HCT116 (cell line): ENCODE measurements around the gene GOLGA8B. TPM values are rescaled to one million over a fixed set of nuclear protein-coding genes. Genes with fewer than 3 reads are reported as not detected.

ENCODE experiments used
- ATAC-seq: fragments of 200-7000 bp; cut with Tn5 transposase; 2 replicates; pipeline ENCODE4 v1.9.1; 2020; ENCODE audit warnings: mild to moderate bottlenecking, moderate library complexity
- BruUV-seq: library from RNA; stranded (reverse); fragments of 400-500 nt; replicated peaks from 2 replicates; lab custom pipeline; 2021; lab: Mats Ljungman, UMichigan
- CTCF ChIA-PET: fragments of 300-600 bp; sonication (Branson Sonifier 250); formaldehyde crosslinking; loops from one replicate; lab custom pipeline; 2021; ENCODE audit warnings: antibody characterized with exemption; lab: Charles Lee
- POLR2A ChIA-PET: fragments of 300-600, 350-600 bp; sonication (Branson Sonifier 250); formaldehyde crosslinking; loops from one replicate; lab custom pipeline; 2021; ENCODE audit warnings: antibody characterized with exemption; lab: Charles Lee
- RAD21 ChIA-PET, 2 experiments: fragments of 300-600 bp; sonication (Branson Sonifier 250); formaldehyde crosslinking; loops; one replicate each; lab custom pipeline; 2023; ENCODE audit warnings: low total read pairs in 2 of 2; ENCODE audit not compliant: uncharacterized antibody in 2 of 2, unreplicated experiment in 2 of 2, low non-redundant PET in 1 of 2; lab: Charles Lee
- DNase-seq: peaks from one replicate; pipeline ENCODE4 v3.0.0-alpha.2; 2010; ENCODE audit warnings: low read depth, low spot score
- H2AFZ ChIP-seq: fragments of 200-600 bp; shearing (Covaris generic), sonication (generic); 2 replicates; pipeline ENCODE4 v1.6.1; 2017; ENCODE audit warnings: low read depth, mixed run types, mixed read lengths, antibody characterized with exemption, low read length; ENCODE audit not compliant: poor library complexity, severe bottlenecking
- H3K27ac ChIP-seq: 2 replicates; pipeline ENCODE4 v1.5.1; 2012; ENCODE audit warnings: low read depth, low read length
- H3K27me3 ChIP-seq: fragments of 200-600 bp; sonication (generic); 2 replicates; pipeline ENCODE4 v1.6.1; 2016; ENCODE audit warnings: mixed run types, low read length, mixed read lengths; ENCODE audit not compliant: insufficient read depth
- H3K36me3 ChIP-seq, 2 experiments: fragments of 200-500 bp in 1 of 2; fragments of 200-600 bp in 1 of 2; sonication (Bioruptor generic) in 1 of 2; sonication (generic) in 1 of 2; 2 replicates each; pipeline versions ENCODE4 v1.5.1 to v1.6.1; 2014 to 2016; ENCODE audit warnings: low read length in 2 of 2, inconsistent platforms in 1 of 2, mixed read lengths in 1 of 2, mixed run types in 1 of 2; ENCODE audit not compliant: insufficient read depth in 2 of 2, control insufficient read depth in 1 of 2
- H3K4me1 ChIP-seq, 2 experiments: fragments of 200-600 bp in 1 of 2; sonication (generic) in 1 of 2; 2 replicates each; pipeline versions ENCODE4 v1.5.1 to v1.6.1; 2012 to 2017; ENCODE audit warnings: low read length in 2 of 2, inconsistent platforms in 1 of 2, mild to moderate bottlenecking in 1 of 2, mixed read lengths in 1 of 2, mixed run types in 1 of 2, moderate library complexity in 1 of 2; ENCODE audit not compliant: insufficient read depth in 2 of 2, control insufficient read depth in 1 of 2
- H3K4me2 ChIP-seq: fragments of 200-600 bp; sonication (generic); 2 replicates; pipeline ENCODE4 v1.6.1; 2017; ENCODE audit warnings: mixed run types, low read length, mixed read lengths
- H3K4me3 ChIP-seq, 2 experiments: fragments of 200-600 bp in 1 of 2; sonication (generic) in 1 of 2; replicated peaks in 1 of 2; 2 replicates each; pipeline ENCODE4 v1.5.1; 2011 to 2016; ENCODE audit warnings: low read length in 2 of 2, control low read depth in 1 of 2, low read depth in 1 of 2, mild to moderate bottlenecking in 1 of 2, mixed read lengths in 1 of 2, mixed run types in 1 of 2
- H3K79me2 ChIP-seq: fragments of 200-600 bp; sonication (generic); 2 replicates; pipeline ENCODE4 v1.6.1; 2017; ENCODE audit warnings: mild to moderate bottlenecking, mixed run types, low read length, moderate library complexity, mixed read lengths; ENCODE audit not compliant: insufficient read depth
- H3K9ac ChIP-seq: fragments of 200-600 bp; sonication (generic); 2 replicates; pipeline ENCODE4 v1.6.1; 2016; ENCODE audit warnings: low read length, mixed read lengths
- H3K9me2 ChIP-seq: fragments of 200-600 bp; sonication (generic), shearing (Covaris generic); 2 replicates; pipeline ENCODE4 v1.6.1; 2017; ENCODE audit warnings: mixed run types, mild to moderate bottlenecking, moderate library complexity; ENCODE audit not compliant: insufficient read depth
- H3K9me3 ChIP-seq, 2 experiments: fragments of 200-500 bp in 1 of 2; fragments of 200-600 bp in 1 of 2; sonication (Bioruptor generic) in 1 of 2; sonication (generic) in 1 of 2; 2 replicates each; pipeline ENCODE4 v1.6.1; 2014 to 2017; ENCODE audit warnings: low read length in 2 of 2, mixed read lengths in 2 of 2, inconsistent platforms in 1 of 2, low read depth in 1 of 2, mild to moderate bottlenecking in 1 of 2, mixed run types in 1 of 2, moderate library complexity in 1 of 2; ENCODE audit not compliant: control insufficient read depth in 1 of 2, insufficient read depth in 1 of 2
- H4K20me1 ChIP-seq: fragments of 200-600 bp; sonication (generic), shearing (Covaris generic); 2 replicates; pipeline ENCODE4 v1.6.1; 2017; ENCODE audit warnings: mixed run types, mild to moderate bottlenecking, moderate library complexity; ENCODE audit not compliant: insufficient read depth
- CEBPB ChIP-seq: IDR thresholded peaks from 2 replicates; pipeline ENCODE4 v1.6.1; 2012; ENCODE audit warnings: low read depth
- CTCF ChIP-seq, 3 experiments: fragments of 200-600 bp in 1 of 3; sonication (generic) in 1 of 3; IDR thresholded peaks in 2 of 3; conservative IDR thresholded peaks in 1 of 3; 2 replicates each; pipeline ENCODE4 v1.5.1; 2012 to 2017; ENCODE audit warnings: low read depth in 2 of 3, low read length in 2 of 3, antibody characterized with exemption in 1 of 3, borderline replicate concordance in 1 of 3, control low read depth in 1 of 3, mild to moderate bottlenecking in 1 of 3, mixed read lengths in 1 of 3, mixed run types in 1 of 3, moderate library complexity in 1 of 3; ENCODE audit not compliant: insufficient read depth in 1 of 3
- EGR1 ChIP-seq: IDR thresholded peaks from 2 replicates; pipeline ENCODE4 v1.6.1; 2012; ENCODE audit warnings: low read depth
- ELF1 ChIP-seq: IDR thresholded peaks from 2 replicates; pipeline ENCODE4 v1.6.1; 2012; ENCODE audit warnings: low read depth, borderline replicate concordance
- EZH2 ChIP-seq: fragments of 200-600 bp; sonication (generic); IDR thresholded peaks from 2 replicates; pipeline ENCODE4 v1.6.1; 2017; ENCODE audit warnings: antibody characterized with exemption, mixed run types
- JUND ChIP-seq: IDR thresholded peaks from 2 replicates; pipeline ENCODE4 v1.6.1; 2012
- POLR2A ChIP-seq: IDR thresholded peaks from 2 replicates; pipeline ENCODE4 v1.7.0; 2011; ENCODE audit warnings: borderline replicate concordance; ENCODE audit not compliant: insufficient read depth, insufficient read length; ENCODE audit errors: extremely low read depth
- SRF ChIP-seq: IDR thresholded peaks from 2 replicates; pipeline ENCODE4 v1.6.1; 2012; ENCODE audit warnings: low read depth
- TCF7L2 ChIP-seq: IDR thresholded peaks from 2 replicates; pipeline ENCODE4 v1.7.0; 2011; ENCODE audit warnings: borderline replicate concordance, inconsistent platforms; ENCODE audit not compliant: insufficient read depth, insufficient read length; ENCODE audit errors: extremely low read depth
- YY1 ChIP-seq: IDR thresholded peaks from 2 replicates; pipeline ENCODE4 v1.6.1; 2011; ENCODE audit warnings: low read length, low read depth, moderate library complexity, mild to moderate bottlenecking; ENCODE audit not compliant: insufficient replicate concordance; ENCODE audit errors: extremely low read depth
- ZBTB33 ChIP-seq: IDR thresholded peaks from 2 replicates; pipeline ENCODE4 v1.6.1; 2011; ENCODE audit warnings: mild to moderate bottlenecking, low read length, moderate library complexity; ENCODE audit not compliant: insufficient replicate concordance; ENCODE audit errors: extremely low read depth
- intact Hi-C: fragments of 100-400 bp; cut with micrococcal nuclease; formaldehyde crosslinking; loops from 2 replicates; pipeline ENCODE4 v1.10.0; 2022
- total RNA-seq: library from RNA; stranded (reverse); gene quantifications from one replicate; pipeline ENCODE4 v1.2.1, GENCODE V29; 2021; ENCODE audit not compliant: unreplicated experiment
- TF ChIP-seq, protein P1 (sequence below): IDR thresholded peaks from 2 replicates; pipeline ENCODE4 v1.6.1; 2012
- TF ChIP-seq, protein P2 (sequence below): IDR thresholded peaks from 2 replicates; pipeline ENCODE4 v1.6.1; 2012; ENCODE audit warnings: low read depth

GOLGA8B gene
- total RNA-seq, 1 experiment from 2014 or later: 69.9 TPM

- Histone ChIP-seq H3K4me3 (no peak overlapping the region), H3K27ac (no peak overlapping the region), H3K9me2 (no peaks in the 10 kb centered on the region), H3K36me3 (no peaks in the 10 kb centered on the region), H3K79me2 (no peaks in the 10 kb centered on the region), H3K9me3 (no peaks in the 10 kb centered on the region), H3K4me1 (no peaks in the 10 kb centered on the region), H2AFZ (no peak overlapping the region), H3K27me3 (peaks cover 33% of the 10 kb centered on the region), H3K4me2 (no peak overlapping the region), H3K9ac (no peak overlapping the region), H4K20me1 (no peaks in the 10 kb centered on the region)
- TF ChIP-seq, protein P1, sequence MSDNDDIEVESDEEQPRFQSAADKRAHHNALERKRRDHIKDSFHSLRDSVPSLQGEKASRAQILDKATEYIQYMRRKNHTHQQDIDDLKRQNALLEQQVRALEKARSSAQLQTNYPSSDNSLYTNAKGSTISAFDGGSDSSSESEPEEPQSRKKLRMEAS: no peak
- TF ChIP-seq EZH2 (no peak), SRF (no peak), ELF1 (no peak), POLR2A (no peak), JUND (no peak), ZBTB33 (no peak), CEBPB (no peak), CTCF (IDR thresholded peaks at IDR 0.05 in 2 of 3, conservative IDR thresholded peaks at IDR 0.05 in 1 of 3; ENCODE audit: borderline replicate concordance in 1 of 3, insufficient read depth in 1 of 3, low read depth in 2 of 3, low read length in 2 of 3) (no peak), EGR1 (no peak), TCF7L2 (no peak), YY1 (no peak)
- TF ChIP-seq, protein P2, sequence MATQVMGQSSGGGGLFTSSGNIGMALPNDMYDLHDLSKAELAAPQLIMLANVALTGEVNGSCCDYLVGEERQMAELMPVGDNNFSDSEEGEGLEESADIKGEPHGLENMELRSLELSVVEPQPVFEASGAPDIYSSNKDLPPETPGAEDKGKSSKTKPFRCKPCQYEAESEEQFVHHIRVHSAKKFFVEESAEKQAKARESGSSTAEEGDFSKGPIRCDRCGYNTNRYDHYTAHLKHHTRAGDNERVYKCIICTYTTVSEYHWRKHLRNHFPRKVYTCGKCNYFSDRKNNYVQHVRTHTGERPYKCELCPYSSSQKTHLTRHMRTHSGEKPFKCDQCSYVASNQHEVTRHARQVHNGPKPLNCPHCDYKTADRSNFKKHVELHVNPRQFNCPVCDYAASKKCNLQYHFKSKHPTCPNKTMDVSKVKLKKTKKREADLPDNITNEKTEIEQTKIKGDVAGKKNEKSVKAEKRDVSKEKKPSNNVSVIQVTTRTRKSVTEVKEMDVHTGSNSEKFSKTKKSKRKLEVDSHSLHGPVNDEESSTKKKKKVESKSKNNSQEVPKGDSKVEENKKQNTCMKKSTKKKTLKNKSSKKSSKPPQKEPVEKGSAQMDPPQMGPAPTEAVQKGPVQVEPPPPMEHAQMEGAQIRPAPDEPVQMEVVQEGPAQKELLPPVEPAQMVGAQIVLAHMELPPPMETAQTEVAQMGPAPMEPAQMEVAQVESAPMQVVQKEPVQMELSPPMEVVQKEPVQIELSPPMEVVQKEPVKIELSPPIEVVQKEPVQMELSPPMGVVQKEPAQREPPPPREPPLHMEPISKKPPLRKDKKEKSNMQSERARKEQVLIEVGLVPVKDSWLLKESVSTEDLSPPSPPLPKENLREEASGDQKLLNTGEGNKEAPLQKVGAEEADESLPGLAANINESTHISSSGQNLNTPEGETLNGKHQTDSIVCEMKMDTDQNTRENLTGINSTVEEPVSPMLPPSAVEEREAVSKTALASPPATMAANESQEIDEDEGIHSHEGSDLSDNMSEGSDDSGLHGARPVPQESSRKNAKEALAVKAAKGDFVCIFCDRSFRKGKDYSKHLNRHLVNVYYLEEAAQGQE: no peak
- RAD21 ChIA-PET: no interaction called here
- POLR2A ChIA-PET: no interaction called here
- CTCF ChIA-PET: interaction anchor here (1.6 kb wide), 1 partner anchor 10 kb away, joined by 4 read pairs; no protein-coding TSS in a partner anchor
- DNase-seq (no peak), ATAC-seq (no peak)
- intact Hi-C loops: no loop called here
- BruUV-seq: no TSS peak
Observed at GRCh38 chr15:34600923-34601322, 17.5 kb upstream of the GOLGA8B start.
